K562 (cell line): ENCODE results near the gene TRIM25.

Source experiments
- ELF4 ChIP-seq: fragments of 450-650 bp; formaldehyde crosslinking; IDR thresholded peaks from 2 replicates; pipeline ENCODE4 v1.4.0; 2022; ENCODE audit warnings: missing genetic modification characterization
- EZH2 ChIP-seq: IDR thresholded peaks from 2 replicates; pipeline ENCODE4 v1.6.1; 2012; ENCODE audit warnings: low read depth, mild to moderate bottlenecking, inconsistent platforms, low read length, borderline replicate concordance
- JUN ChIP-seq, 2 experiments: sonication (generic) in 1 of 2; formaldehyde crosslinking in 1 of 2; IDR thresholded peaks; 2 replicates each; pipeline versions ENCODE4 v1.6.1 to v1.8.0; 2012 to 2022; ENCODE audit warnings: borderline replicate concordance in 2 of 2, mild to moderate bottlenecking in 2 of 2, improper control_type of control experiment in 1 of 2, low read depth in 1 of 2, low read length in 1 of 2, missing genetic modification reagents in 1 of 2
- SRF ChIP-seq, 2 experiments: fragments of 250-450, 450-650 bp in 1 of 2; sonication (Bioruptor Pico) in 1 of 2; sonication (generic) in 1 of 2; formaldehyde crosslinking; IDR thresholded peaks; 2 replicates each; pipeline versions ENCODE4 v1.5.0 to v1.5.1; 2020 to 2022; ENCODE audit warnings: mild to moderate bottlenecking in 1 of 2, missing genetic modification reagents in 1 of 2
- TCF7L2 ChIP-seq: fragments of 150-350 bp; IDR thresholded peaks from 2 replicates; pipeline ENCODE4 v1.6.1; 2016; ENCODE audit warnings: low read depth, mild to moderate bottlenecking, low read length, moderate library complexity
- TF ChIP-seq, protein P1 (sequence below), 3 experiments: IDR thresholded peaks in 2 of 3; conservative IDR thresholded peaks in 1 of 3; 2 replicates each; pipeline ENCODE4 v1.5.1; 2011 to 2012; ENCODE audit warnings: low read length in 3 of 3, mild to moderate bottlenecking in 3 of 3, control low read depth in 2 of 3, improper control_type of control experiment in 1 of 3, inconsistent platforms in 1 of 3, low read depth in 1 of 3, mixed read lengths in 1 of 3, moderate library complexity in 1 of 3; ENCODE audit not compliant: insufficient read depth in 2 of 3

DNA sequence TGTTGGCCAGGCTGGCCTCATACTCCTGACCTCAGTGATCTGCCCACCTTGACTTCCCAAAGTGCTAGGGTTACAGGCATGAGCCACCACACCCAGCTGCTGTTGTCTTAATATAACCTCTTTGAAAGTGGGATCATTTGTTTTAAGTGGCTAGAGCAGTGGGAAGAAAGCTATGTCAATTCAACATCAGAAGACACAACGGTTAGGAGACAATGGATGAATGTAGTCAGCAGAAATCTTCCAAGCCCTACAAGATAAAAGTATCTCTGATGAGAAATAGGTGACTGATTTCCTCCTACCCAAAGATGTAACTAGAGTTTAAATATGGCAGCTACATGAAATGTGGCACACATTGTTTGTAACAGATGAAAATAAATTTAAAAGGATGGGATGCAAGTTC is 20.0 kb upstream of the TRIM25 start:
- TF ChIP-seq TCF7L2 = no peak
- TF ChIP-seq, protein P1, sequence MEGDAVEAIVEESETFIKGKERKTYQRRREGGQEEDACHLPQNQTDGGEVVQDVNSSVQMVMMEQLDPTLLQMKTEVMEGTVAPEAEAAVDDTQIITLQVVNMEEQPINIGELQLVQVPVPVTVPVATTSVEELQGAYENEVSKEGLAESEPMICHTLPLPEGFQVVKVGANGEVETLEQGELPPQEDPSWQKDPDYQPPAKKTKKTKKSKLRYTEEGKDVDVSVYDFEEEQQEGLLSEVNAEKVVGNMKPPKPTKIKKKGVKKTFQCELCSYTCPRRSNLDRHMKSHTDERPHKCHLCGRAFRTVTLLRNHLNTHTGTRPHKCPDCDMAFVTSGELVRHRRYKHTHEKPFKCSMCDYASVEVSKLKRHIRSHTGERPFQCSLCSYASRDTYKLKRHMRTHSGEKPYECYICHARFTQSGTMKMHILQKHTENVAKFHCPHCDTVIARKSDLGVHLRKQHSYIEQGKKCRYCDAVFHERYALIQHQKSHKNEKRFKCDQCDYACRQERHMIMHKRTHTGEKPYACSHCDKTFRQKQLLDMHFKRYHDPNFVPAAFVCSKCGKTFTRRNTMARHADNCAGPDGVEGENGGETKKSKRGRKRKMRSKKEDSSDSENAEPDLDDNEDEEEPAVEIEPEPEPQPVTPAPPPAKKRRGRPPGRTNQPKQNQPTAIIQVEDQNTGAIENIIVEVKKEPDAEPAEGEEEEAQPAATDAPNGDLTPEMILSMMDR (IDR thresholded peaks at IDR 0.05 in 2 of 3, conservative IDR thresholded peaks at IDR 0.05 in 1 of 3; ENCODE audit: insufficient read depth in 2 of 3, low read depth in 1 of 3, low read length in 3 of 3) = no peak
- TF ChIP-seq SRF (CRISPR knock-in tag; IDR thresholded peaks at IDR 0.05) = no peak
- TF ChIP-seq ELF4 (CRISPR knock-in tag) = no peak
- TF ChIP-seq EZH2 = no peak
- no peak for TF ChIP-seq JUN (IDR thresholded peaks at IDR 0.05; ENCODE audit: borderline replicate concordance, low read depth, low read length)
- TF ChIP-seq JUN (CRISPR knock-in tag; IDR thresholded peaks at IDR 0.05; ENCODE audit: borderline replicate concordance) = no peak
